ENCODE results near the gene MACROH2A2. TPM values are rescaled to one million over a fixed set of nuclear protein-coding genes. Genes with fewer than 3 reads are reported as not detected.
A peak's percentile ranks its signal among the peaks of the same experiment; 100 is the strongest.
"Not testable (repeated sequence)": the region's sequence is repeated elsewhere in the genome, so short reads cannot be mapped to it uniquely, and the experiment has no call there.

MACROH2A2 gene
- total and polyA plus RNA-seq, 10 donors = 1.2 to 4.9 (median 3.1) TPM

GRCh38 chr10:70121281-70121949, 68.8 kb downstream of the MACROH2A2 start:
- intact Hi-C loops (cut with DNase I; ENCODE audit: low total_unique reads) = no loop called here
- TF ChIP-seq CTCF (IDR thresholded peaks at IDR 0.05 in 8 of 11, conservative IDR thresholded peaks at IDR 0.05 in 3 of 11) (no peak), POLR2A (IDR thresholded peaks at IDR 0.05) (no peak), POLR2AphosphoS5 (IDR thresholded peaks at IDR 0.05) (no peak)
- no peak overlapping the region for H3K27ac ChIP-seq
- H3K27me3 ChIP-seq (replicated peaks in 1 of 7) = no peaks in the 10 kb centered on the region
- peaks cover 0 to 61% (median 7%) of the 10 kb centered on the region in 6 donors for H3K36me3 ChIP-seq
- WGBS, 5 donors = 89 to 98% (median 94%) methylated on average over 11 of the region's 11 CpGs
- peaks cover 0 to 8% (median 1%) of the 10 kb centered on the region in 6 donors for H3K4me1 ChIP-seq
- H3K4me3 ChIP-seq = no peak overlapping the region
- DNase-seq = peak; percentile 35
- no peaks in the 10 kb centered on the region for H3K9me3 ChIP-seq

GRCh38 chr10:70122742-70123141, 70.1 kb downstream of the MACROH2A2 start:
- Histone ChIP-seq H3K4me3 (no peak overlapping the region), H3K27ac (no peak overlapping the region), H3K9me3 (no peaks in the 10 kb centered on the region), H3K27me3 (replicated peaks in 1 of 7) (no peaks in the 10 kb centered on the region), H3K4me1 (peaks cover 0 to 7% (median 0%) of the 10 kb centered on the region in 6 donors), H3K36me3 (peaks cover 0 to 53% (median 7%) of the 10 kb centered on the region in 6 donors)
- DNase-seq = peak; percentile 0
- TF ChIP-seq POLR2AphosphoS5 (IDR thresholded peaks at IDR 0.05) (no peak), POLR2A (IDR thresholded peaks at IDR 0.05) (no peak), CTCF (IDR thresholded peaks at IDR 0.05 in 8 of 11, conservative IDR thresholded peaks at IDR 0.05 in 3 of 11) (no peak)
- intact Hi-C loops (cut with DNase I; ENCODE audit: low total_unique reads) = no loop called here
- WGBS, 5 donors = 54 to 78% (median 70%) methylated on average over 5 of the region's 5 CpGs

GRCh38 chr10:70123166-70123565, 70.5 kb downstream of the MACROH2A2 start:
- WGBS, 5 donors = 93 to 100% (median 94%) methylated on average over 6 to 9 of the region's 9 CpGs

GRCh38 chr10:70123817-70124216, 71.2 kb downstream of the MACROH2A2 start:
- 91 to 96% (median 92%) methylated on average over 9 to 10 of the region's 10 CpGs for WGBS, 5 donors
- H3K27me3 ChIP-seq (replicated peaks in 1 of 7) = no peaks in the 10 kb centered on the region
- no peak for DNase-seq

More at GRCh38 chr10:70123166-70123565, 70.5 kb downstream of the MACROH2A2 start:
- H3K27ac ChIP-seq; intact Hi-C loops (cut with DNase I; ENCODE audit: low total_unique reads); H3K4me1 ChIP-seq; H3K27me3 ChIP-seq (replicated peaks in 1 of 7); H3K4me3 ChIP-seq; H3K9me3 ChIP-seq: not testable (repeated sequence)
- peak; percentile 53 for DNase-seq
- peaks cover 0 to 51% (median 7%) of the 10 kb centered on the region in 6 donors for H3K36me3 ChIP-seq

More at GRCh38 chr10:70123817-70124216, 71.2 kb downstream of the MACROH2A2 start:
- no peaks in the 10 kb centered on the region for H3K9me3 ChIP-seq
- no peak overlapping the region for H3K4me3 ChIP-seq
- TF ChIP-seq POLR2A (IDR thresholded peaks at IDR 0.05) (no peak), CTCF (IDR thresholded peaks at IDR 0.05 in 8 of 11, conservative IDR thresholded peaks at IDR 0.05 in 3 of 11) (no peak), POLR2AphosphoS5 (IDR thresholded peaks at IDR 0.05) (no peak)
- intact Hi-C loops (cut with DNase I; ENCODE audit: low total_unique reads) = no loop called here
- H3K36me3 ChIP-seq = peaks cover 0 to 54% (median 7%) of the 10 kb centered on the region in 6 donors
- H3K4me1 ChIP-seq = peaks cover 0 to 7% (median 0%) of the 10 kb centered on the region in 6 donors
- H3K27ac ChIP-seq = no peak overlapping the region
